ELF-1 (cell line): ENCODE results near the gene LENG1.
A peak's percentile ranks its signal among the peaks of the same experiment; 100 is the strongest.

ENCODE experiments used
- DNase-seq: peaks from one replicate; pipeline ENCODE4 v3.0.0-alpha.2; 2016; ENCODE audit warnings: low read depth, low spot score

Gene LENG1

GRCh38 chr19:54141356-54141755, 18.2 kb downstream of the LENG1 start:
- no peak for DNase-seq

- no peak for DNase-seq
Measured at GRCh38 chr19:54138489-54139256, 20.8 kb downstream of the LENG1 start.

- no peak for DNase-seq
Measured at GRCh38 chr19:54137699-54138488, 21.6 kb downstream of the LENG1 start, which contains the start of gene CNOT3. TSS of gene CNOT3 (plus strand) at chr19:54137762. CDS start at chr19:54142979, 5,217 bp downstream.

GRCh38 chr19:54136864-54137698, 22.4 kb downstream of the LENG1 start:
- peak; percentile 100 for DNase-seq

- DNase-seq = peak; percentile 34
Measured at GRCh38 chr19:54136086-54136863, 23.2 kb downstream of the LENG1 start.

GRCh38 chr19:54133957-54134590, 25.4 kb downstream of the LENG1 start:
- DNase-seq = no peak

- DNase-seq = no peak
Measured at GRCh38 chr19:54133312-54133956, 26.1 kb downstream of the LENG1 start.

- no peak for DNase-seq
Measured at GRCh38 chr19:54129617-54129996, 29.9 kb downstream of the LENG1 start.

GRCh38 chr19:54128796-54129616, 30.5 kb downstream of the LENG1 start:
- no peak for DNase-seq

- DNase-seq = no peak
Measured at GRCh38 chr19:54128441-54128725, 31.1 kb downstream of the LENG1 start.

GRCh38 chr19:54127688-54128440, 31.7 kb downstream of the LENG1 start:
- no peak for DNase-seq

GRCh38 chr19:54125713-54126112, 33.8 kb downstream of the LENG1 start:
- DNase-seq = no peak

- no peak for DNase-seq
Measured at GRCh38 chr19:54124393-54124792, 35.1 kb downstream of the LENG1 start.

- no peak for DNase-seq
Measured at GRCh38 chr19:54123682-54124081, 35.8 kb downstream of the LENG1 start.

GRCh38 chr19:54121259-54121658, 38.3 kb downstream of the LENG1 start:
- DNase-seq = no peak

- DNase-seq = peak; percentile 98
Measured at GRCh38 chr19:54115109-54116063, 44.1 kb downstream of the LENG1 start, which contains the start of the genes PRPF31 and TFPT. TSS of gene PRPF31 (plus strand) at chr19:54115754. CDS start at chr19:54118279, 2,525 bp downstream. TSS of gene TFPT (minus strand) at chr19:54115657. CDS start at chr19:54115269, 388 bp downstream.

GRCh38 chr19:54114340-54115108, 45.0 kb downstream of the LENG1 start:
- peak; percentile 57 for DNase-seq
